HuH-7 (cell line): Measurements from ENCODE around the gene CHRNA1.

Experiments
- DNase-seq: peaks from one replicate; pipeline ENCODE4 v3.0.0; 2011; ENCODE audit warnings: low spot score

Gene CHRNA1

GRCh38 chr2:174760845-174761473, 3.3 kb downstream of the CHRNA1 start:
- DNase-seq: no peak

DNA sequence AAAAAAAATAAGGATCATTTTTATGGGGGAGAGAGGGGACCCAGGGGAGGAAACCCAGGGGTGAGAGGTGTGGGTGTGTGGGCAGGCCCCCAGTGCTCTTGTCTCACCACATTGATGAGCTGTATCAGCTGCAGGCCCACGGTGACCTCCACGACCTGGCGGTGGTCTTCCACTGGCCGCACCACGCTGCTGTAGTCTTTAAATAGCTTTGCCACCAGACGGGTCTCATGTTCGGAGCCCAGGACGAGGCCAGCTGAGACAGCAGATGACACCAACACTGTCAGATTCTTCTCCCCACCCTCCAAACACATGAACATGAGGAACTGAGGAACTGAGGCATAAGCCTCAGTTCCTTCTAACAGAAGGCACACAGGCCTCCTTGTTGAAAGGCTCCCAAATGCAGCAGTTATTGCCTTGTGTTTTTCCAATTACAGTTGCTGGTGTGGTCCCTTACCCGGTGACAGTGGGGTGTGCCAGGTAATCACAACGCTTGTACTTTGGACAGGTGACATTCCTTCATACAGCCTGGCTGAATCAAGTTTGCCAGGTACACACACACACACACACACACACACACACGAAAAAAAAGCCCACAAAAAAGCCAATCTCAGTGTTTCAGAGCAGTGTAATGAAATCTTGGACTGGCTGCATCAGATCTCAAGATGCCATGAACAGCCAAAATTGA, 4.7 kb downstream of the CHRNA1 start:
- no peak for DNase-seq

DNA sequence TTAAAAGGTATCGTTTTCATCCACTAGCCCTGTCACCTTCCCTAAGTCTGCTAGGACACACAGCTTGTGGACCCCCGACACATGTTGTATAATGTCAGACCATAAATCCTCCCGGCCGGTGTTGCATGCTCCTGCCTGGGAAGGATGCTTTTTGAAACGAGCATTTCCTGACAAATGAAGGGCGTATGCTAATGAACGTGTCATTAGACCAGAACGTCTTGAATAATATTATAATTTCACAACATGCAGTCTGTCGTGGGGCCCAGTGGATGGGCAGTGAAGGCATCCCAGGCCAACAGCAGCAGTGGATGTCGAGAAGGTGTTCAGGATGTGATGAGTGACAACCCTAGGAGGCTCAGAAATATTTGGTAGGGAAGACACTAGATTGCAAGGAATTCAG, 7.5 kb downstream of the CHRNA1 start:
- DNase-seq: no peak

- no peak for DNase-seq
Observed at GRCh38 chr2:174753038-174753633, 11.1 kb downstream of the CHRNA1 start.

DNA sequence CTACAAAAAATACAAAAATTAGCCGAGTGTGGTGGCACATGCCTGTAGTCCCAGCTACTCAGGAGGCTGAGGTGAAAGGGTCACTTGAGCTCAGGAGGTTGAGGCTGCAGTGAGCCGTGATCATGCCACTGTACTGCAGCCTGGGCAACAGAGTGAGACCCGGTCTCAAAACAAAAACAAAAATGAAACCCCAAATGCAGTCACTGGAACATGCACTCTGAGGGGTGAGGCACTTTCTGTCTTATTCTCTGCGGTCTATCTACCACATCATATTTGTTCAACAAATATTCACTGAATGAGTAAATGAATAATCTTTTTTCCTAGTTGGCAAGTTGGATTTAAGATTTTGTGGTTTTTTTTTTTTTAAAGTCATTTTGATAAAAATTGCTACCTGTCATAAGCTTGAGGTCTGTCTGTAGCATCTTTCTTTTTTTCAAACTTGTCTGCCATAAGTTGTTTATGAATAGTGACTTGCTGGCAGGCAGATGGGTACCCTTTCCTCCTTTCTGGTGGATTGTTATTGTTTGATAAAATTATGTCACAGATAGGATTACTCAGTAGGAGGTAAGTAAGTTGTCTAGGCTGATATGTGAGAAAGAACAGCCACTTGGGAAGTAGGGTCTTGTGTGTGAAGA, 11.8 kb downstream of the CHRNA1 start:
- DNase-seq: no peak

DNA sequence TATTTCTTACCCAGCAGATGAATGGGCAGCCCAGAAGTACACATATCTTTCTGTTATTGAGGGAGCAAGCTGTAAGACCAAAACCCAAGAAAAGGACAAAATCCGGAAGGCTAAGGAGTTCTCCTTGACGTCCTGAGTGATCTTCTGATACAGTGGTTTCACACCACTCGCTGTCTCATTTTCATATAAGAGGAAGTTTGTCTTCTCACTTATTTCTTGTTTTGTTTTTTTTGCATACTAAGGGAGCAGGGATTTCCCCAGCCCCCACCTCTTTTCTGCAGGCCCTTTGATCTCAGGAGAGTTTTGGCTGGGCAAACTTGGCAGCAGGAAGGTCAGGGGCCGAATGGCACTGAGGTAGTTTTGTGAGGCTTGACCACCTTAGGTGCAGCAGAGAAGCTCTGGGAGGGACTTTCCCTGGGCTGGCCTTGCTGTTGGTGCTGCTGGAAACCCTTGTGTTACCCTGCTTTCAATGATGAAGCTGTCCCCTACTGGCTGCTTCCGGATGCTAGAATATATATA, 13.3 kb downstream of the CHRNA1 start:
- DNase-seq: no peak

GRCh38 chr2:174749793-174750192, 14.5 kb downstream of the CHRNA1 start:
- no peak for DNase-seq

GRCh38 chr2:174748948-174749347, 15.3 kb downstream of the CHRNA1 start:
- peak; percentile 79 for DNase-seq

GRCh38 chr2:174745142-174745541, 19.1 kb downstream of the CHRNA1 start:
- no peak for DNase-seq

DNA sequence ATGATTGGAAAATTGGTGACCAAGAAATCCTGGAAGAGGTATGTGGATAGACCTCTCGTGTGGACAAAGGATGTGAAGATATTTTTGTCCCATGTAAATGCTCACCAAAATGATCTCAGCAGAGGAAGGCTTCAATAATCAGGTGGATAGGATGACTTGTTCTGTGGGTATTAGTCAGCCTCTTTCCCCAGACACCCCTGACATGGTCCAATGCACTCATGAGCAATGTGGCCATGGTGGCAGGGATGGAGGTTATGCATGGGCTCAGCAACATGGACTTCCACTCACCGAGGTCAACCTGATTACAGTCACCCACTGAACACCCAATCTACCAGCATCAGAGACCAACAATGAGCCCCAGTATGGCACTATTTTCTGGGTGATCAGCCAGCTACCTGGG, 20.2 kb downstream of the CHRNA1 start:
- DNase-seq: no peak

- no peak for DNase-seq
Observed at GRCh38 chr2:174740721-174741120, 23.6 kb downstream of the CHRNA1 start.

DNA sequence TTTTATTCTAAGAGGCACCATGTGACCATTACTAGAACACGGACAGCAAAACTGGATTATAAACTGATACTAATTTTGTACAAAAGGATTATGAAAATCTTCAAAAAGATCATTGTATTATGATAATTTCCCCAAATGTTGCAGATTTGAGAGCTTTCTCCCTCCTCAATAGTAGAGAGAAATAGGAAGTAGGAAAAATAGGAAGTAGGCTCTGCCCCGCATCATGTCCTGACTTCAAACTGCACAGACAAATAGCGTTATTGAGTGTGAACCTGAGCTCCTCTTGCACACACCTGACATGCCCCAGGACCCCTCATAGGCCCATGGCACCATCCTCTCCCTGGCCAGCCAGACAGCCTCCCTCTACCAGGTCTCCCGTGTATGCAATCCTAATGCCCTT, 25.4 kb downstream of the CHRNA1 start:
- no peak for DNase-seq

- DNase-seq: no peak
Observed at GRCh38 chr2:174731546-174731945, 32.7 kb downstream of the CHRNA1 start.

DNA sequence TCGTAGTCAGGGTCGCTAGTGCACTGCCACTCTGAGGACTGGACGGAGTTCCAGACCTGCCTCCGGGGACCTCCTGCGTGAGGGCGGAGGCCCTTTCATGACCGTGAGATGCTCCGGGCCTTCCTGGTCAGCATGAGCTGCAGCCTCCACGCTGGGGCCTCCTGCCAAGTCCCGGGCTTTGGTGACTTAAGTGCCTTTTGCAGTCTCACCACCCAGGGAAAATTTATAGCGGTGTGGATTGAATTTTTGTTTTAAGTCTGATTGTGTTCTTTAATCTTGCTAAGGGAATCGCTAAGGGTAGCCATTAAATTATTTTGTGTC, 33.6 kb downstream of the CHRNA1 start:
- no peak for DNase-seq

GRCh38 chr2:174729797-174730697, 34.2 kb downstream of the CHRNA1 start:
- no peak for DNase-seq

- no peak for DNase-seq
Observed at GRCh38 chr2:174728096-174728495, 36.2 kb downstream of the CHRNA1 start.

- DNase-seq: no peak
Observed at GRCh38 chr2:174726212-174726611, 38.1 kb downstream of the CHRNA1 start.

DNA sequence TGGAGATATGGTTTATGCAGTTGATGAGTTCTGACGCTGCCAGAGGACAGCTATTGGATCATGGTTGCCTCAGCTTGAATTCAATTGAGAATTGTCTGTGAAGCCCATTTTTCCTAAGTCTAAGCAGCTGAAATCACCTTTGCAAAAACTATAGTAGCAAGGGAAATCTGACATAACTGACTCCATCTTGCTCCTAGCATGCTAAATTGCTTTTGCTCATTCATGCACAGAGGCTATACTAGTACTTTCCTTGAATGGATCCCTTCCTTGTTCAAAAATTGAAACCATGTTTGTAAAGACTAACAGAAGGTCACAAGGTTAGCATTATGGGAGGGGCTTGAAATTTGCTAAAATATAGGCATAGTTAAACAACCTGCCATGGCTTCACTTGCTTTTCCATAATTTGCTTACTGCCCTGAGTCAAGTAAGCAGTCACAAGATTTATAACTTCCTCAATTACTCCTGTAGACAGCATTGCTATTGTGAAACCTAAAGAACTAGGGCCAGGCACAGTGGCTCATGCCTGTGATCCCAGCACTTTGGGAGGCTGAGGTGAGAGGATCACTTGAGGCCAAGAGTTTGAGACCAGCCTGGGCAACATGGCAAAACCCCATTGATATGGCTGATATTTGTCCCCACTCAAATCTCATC, 41.2 kb downstream of the CHRNA1 start:
- no peak for DNase-seq

DNA sequence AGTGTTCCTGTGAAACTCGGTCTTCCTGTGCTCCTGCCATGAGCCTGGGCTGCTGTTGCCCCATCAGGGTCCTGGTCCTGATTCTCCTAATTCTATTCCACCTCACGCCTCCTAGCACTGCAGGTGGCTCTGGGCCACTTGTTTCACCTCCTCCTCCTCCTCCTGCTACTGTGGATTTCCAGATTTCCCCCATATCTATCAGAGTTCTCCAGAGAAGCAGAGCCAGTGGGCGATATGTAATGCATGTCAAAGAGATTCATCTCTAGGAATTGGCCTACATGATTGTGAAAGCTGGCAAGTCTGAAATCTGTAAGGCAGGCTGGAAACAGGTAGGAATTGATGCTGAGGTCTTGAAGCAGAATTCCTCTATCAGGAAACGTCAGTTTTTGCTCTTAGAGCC, 45.3 kb downstream of the CHRNA1 start:
- DNase-seq: no peak

- DNase-seq: no peak
Observed at GRCh38 chr2:174718591-174718990, 45.7 kb downstream of the CHRNA1 start.

DNA sequence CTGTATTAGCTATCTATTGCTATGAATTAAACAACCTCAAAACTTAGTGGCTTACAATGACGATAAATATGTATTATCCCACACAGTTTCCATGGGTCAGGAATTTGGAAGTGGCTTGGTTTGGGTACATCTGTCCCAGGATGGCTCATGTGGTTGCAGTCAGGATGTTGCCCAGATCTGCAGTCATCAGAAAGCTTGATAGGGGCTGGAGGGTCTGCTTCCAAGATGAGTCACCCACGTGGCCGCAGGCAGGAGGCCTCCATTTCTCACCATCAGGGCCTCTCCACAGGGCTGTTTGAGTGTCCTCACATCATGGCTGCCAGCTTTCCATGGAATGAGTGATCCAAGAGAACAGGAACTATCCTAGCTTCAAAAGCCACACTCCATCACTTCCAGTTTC, 46.4 kb downstream of the CHRNA1 start:
- no peak for DNase-seq

DNA sequence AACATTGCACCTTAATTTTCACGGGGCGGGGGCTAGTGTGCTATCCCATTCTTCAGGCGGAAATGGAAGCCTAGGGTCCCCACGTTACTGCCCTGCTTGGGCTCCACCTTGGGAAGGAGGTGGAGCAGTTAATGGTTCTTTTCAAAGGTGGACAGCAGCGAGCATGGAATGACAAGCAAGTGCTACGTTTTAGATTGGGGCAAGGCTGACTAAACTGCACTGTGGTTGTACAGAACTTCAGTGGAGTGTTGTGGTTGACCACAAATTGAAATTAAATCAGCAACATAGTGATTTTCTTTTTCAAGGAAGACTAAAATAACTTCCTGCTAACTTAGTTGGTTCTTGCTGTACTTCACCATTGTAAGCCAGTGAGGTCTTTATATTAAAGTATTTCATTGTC, 47.0 kb downstream of the CHRNA1 start:
- DNase-seq: no peak
